GM12878 (cell line): ENCODE measurements around the gene GNAT1. TPM values are rescaled to one million over a fixed set of nuclear protein-coding genes. Genes with fewer than 3 reads are reported as not detected.

Source experiments
- ATAC-seq: fragments of 200-7000 bp; cut with Tn5 transposase; 3 replicates; pipeline ENCODE4 v1.9.1; 2020; ENCODE audit warnings: mild to moderate bottlenecking, moderate library complexity
- BruUV-seq: library from RNA; stranded (reverse); fragments of 400-500 nt; replicated peaks from 2 replicates; lab custom pipeline; 2021; lab: Mats Ljungman, UMichigan
- CTCF ChIA-PET: fragments of 300-600 bp; sonication (Branson Sonifier 250); formaldehyde crosslinking; extraction: SDS; loops from one replicate; lab custom pipeline; 2021; ENCODE audit warnings: inconsistent platforms; lab: Yijun Ruan, JAX
- POLR2A ChIA-PET: fragments of 350-600 bp; formaldehyde crosslinking; extraction: SDS; loops from one replicate; lab custom pipeline; 2021; ENCODE audit warnings: inconsistent platforms; lab: Charles Lee
- RAD21 ChIA-PET: fragments of 300-600 bp; sonication (Branson Sonifier 250); formaldehyde crosslinking; loops from one replicate; lab custom pipeline; 2023; ENCODE audit warnings: antibody characterized with exemption; ENCODE audit not compliant: unreplicated experiment; lab: Charles Lee
- SMC1A ChIA-PET: fragments of 300-600 bp; sonication (Branson Sonifier 250); formaldehyde crosslinking; loops from one replicate; lab custom pipeline; 2023; ENCODE audit not compliant: unreplicated experiment, uncharacterized antibody; lab: Charles Lee
- DNase-seq: peaks from one replicate; pipeline ENCODE4 v3.0.0-alpha.2; 2011; ENCODE audit warnings: low read depth, low spot score
- FAIRE-seq: peaks from 3 replicates; lab custom pipeline; 2011; peaks lifted over from hg19 to GRCh38; lab: Jason Lieb, UNC
- H2AFZ ChIP-seq: 2 replicates; pipeline ENCODE4 v1.6.0; 2011; ENCODE audit warnings: low read depth, low read length, control low read depth; ENCODE audit not compliant: control insufficient read depth
- H3K27ac ChIP-seq: 2 replicates; pipeline ENCODE4 v1.5.1; 2011; ENCODE audit warnings: control low read depth; ENCODE audit not compliant: control insufficient read depth, insufficient read depth
- H3K27me3 ChIP-seq, 2 experiments: replicated peaks in 1 of 2; 2 replicates each; pipeline versions ENCODE4 v1.6.0 to v1.6.1; 2011; ENCODE audit warnings: low read length in 1 of 2; ENCODE audit not compliant: control insufficient read depth in 2 of 2, insufficient read depth in 2 of 2
- H3K36me3 ChIP-seq, 2 experiments: 2 replicates each; pipeline ENCODE4 v1.5.1; 2011; ENCODE audit warnings: low read length in 1 of 2; ENCODE audit not compliant: control insufficient read depth in 2 of 2, insufficient read depth in 2 of 2
- H3K4me1 ChIP-seq: 2 replicates; pipeline ENCODE4 v1.6.1; 2011; ENCODE audit warnings: mild to moderate bottlenecking, low read length, moderate library complexity, mixed read lengths; ENCODE audit not compliant: control insufficient read depth, insufficient read depth
- H3K4me2 ChIP-seq: 2 replicates; pipeline ENCODE4 v1.6.0; 2011; ENCODE audit warnings: control low read depth; ENCODE audit not compliant: control insufficient read depth, insufficient read depth
- H3K4me3 ChIP-seq: fragments of 200-600 bp; sonication (generic); 2 replicates; pipeline ENCODE4 v1.5.1; 2016
- H3K79me2 ChIP-seq: 2 replicates; pipeline ENCODE4 v1.6.0; 2011; ENCODE audit warnings: low read length; ENCODE audit not compliant: control insufficient read depth, insufficient read depth
- H3K9ac ChIP-seq: 2 replicates; pipeline ENCODE4 v1.8.0; 2011; ENCODE audit warnings: low read length, control low read depth, mixed read lengths; ENCODE audit not compliant: control insufficient read depth, insufficient read depth
- H3K9me3 ChIP-seq: replicated peaks from 3 replicates; pipeline ENCODE4 v1.5.1; 2011; ENCODE audit warnings: mild to moderate bottlenecking, low read length; ENCODE audit not compliant: control insufficient read depth, insufficient read depth
- H4K20me1 ChIP-seq: 2 replicates; pipeline ENCODE4 v1.6.0; 2011; ENCODE audit not compliant: control insufficient read depth, insufficient read depth
- KDM1A ChIP-seq: fragments of 200-600 bp; sonication (generic); IDR thresholded peaks from 2 replicates; pipeline ENCODE4 v1.6.1; 2016; ENCODE audit warnings: borderline replicate concordance
- MXI1 ChIP-seq: fragments of 150-350 bp; IDR thresholded peaks from 2 replicates; pipeline ENCODE4 v1.6.1; 2011; ENCODE audit warnings: low read depth, mild to moderate bottlenecking, inconsistent platforms, low read length, improper control_type of control experiment
- RUNX3 ChIP-seq: IDR thresholded peaks from 2 replicates; pipeline ENCODE4 v1.6.1; 2012; ENCODE audit warnings: low read length, inconsistent platforms
- ZSCAN29 ChIP-seq: fragments of 450-650 bp; IDR thresholded peaks from 2 replicates; pipeline ENCODE4 v1.6.1; 2017; ENCODE audit warnings: mild to moderate bottlenecking, moderate library complexity
- WGBS: methylation state at CpG from one replicate; pipeline ENCODE4 v1.1.6; 2016; ENCODE audit warnings: low lambda C conversion rate; ENCODE audit not compliant: insufficient replicate concordance, insufficient coverage; ENCODE audit errors: missing lambda C conversion rate; 5-methylcytosine and 5-hydroxymethylcytosine counted together
- in situ Hi-C: fragments of 300-500 bp; cut with MboI; formaldehyde crosslinking; loops from 9 replicates; pipeline ENCODE4 v1.14.3; 2018; ENCODE audit warnings: mixed read lengths
- intact Hi-C: fragments of 100-400 bp; cut with micrococcal nuclease; formaldehyde crosslinking; loops from one replicate; pipeline ENCODE4 v1.14.2; 2022; ENCODE audit not compliant: unreplicated experiment
- polyA plus RNA-seq, 11 experiments: library from polyadenylated mRNA; depleted of rRNA in 4 of 11; unstranded in 6 of 11; stranded (reverse) in 5 of 11; fragments of >200 nt; fragmentation: Nextera tagmentation in 4 of 11; fragmentation: Illumina TruSeq in 1 of 11; extraction: Ambion mirVana in 4 of 11; extraction: Trizol in 1 of 11; gene quantifications; 1 replicate in 1 of 11; 2 replicates in 10 of 11; pipeline versions ENCODE4 v1.2.1 to v1.2.3, GENCODE V29; 2011 to 2016; ENCODE audit warnings: inconsistent platforms in 2 of 11, missing spikeins in 2 of 11, low read depth in 1 of 11
- total RNA-seq, 4 experiments: library from RNA; depleted of rRNA in 3 of 4; stranded (reverse); fragments of >200 nt in 3 of 4; fragmentation: Illumina TruSeq in 1 of 4; extraction: Trizol in 1 of 4; gene quantifications; 2 replicates each; pipeline versions ENCODE4 v1.2.1 to v1.2.3, GENCODE V29; 2013 to 2021
- TF ChIP-seq, protein P1 (sequence below): IDR thresholded peaks from 2 replicates; pipeline ENCODE4 v1.6.1; 2012; ENCODE audit warnings: improper control_type of control experiment, low read depth, low read length; ENCODE audit not compliant: insufficient replicate concordance
- TF ChIP-seq, protein P2 (sequence below): fragments of 450-650 bp; IDR thresholded peaks from 2 replicates; pipeline ENCODE4 v1.6.1; 2016; ENCODE audit warnings: mild to moderate bottlenecking, moderate library complexity, borderline replicate concordance
- TF ChIP-seq, protein P3 (sequence below): fragments of 450-650 bp; formaldehyde crosslinking; IDR thresholded peaks from 2 replicates; pipeline ENCODE4 v1.4.0; 2020; ENCODE audit warnings: mild to moderate bottlenecking, moderate library complexity

The GNAT1 gene
- total and polyA plus RNA-seq, 10 of the 15 experiments (the other 5 are each of a cell fraction or from before 2014, with no cell fraction given): not detected

DNA sequence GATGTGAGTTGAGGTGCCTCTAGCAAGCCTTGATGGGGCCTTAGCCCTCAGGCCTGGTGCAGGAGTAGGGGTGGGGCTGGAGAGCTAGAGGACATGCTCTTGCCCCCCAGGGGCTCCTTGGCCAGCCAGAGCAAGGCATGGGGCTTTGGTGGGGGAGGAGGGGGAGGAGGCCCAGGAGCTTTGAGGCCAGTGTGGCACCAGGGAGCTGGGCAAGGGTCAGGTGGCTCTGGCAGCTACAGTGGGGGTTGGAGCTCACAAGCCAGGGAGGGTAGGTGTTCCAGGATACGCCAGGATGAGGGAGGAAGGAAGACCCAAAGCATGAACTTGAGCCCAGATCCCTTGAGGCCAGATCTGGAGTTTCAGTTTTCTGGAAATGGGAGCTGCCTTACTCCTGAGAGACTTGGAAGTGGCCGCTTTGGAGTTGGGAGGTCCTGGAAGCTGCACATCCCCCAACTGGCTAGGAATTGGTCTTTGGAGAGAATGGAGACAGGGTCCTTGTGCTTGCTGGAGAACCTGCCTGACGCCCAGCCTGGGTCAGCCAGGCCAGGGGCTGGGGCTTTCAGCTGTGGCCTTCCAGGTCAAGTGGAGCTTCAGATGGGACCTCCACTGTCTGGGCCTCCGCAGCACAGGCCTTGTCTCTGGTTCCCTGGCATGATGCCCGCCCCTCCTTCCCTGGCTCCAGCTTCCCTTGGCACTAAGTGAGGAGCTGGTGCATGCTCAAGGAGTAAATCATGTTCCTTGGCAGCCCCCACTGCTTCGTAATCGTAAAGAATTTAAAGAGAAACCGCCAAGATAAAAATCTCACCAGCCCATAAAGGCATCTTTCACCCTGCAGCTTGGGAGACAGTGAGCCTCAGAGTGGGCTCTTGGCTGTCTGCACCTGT, 27.6 kb upstream of the GNAT1 start (continued):
- TF ChIP-seq, protein P1, sequence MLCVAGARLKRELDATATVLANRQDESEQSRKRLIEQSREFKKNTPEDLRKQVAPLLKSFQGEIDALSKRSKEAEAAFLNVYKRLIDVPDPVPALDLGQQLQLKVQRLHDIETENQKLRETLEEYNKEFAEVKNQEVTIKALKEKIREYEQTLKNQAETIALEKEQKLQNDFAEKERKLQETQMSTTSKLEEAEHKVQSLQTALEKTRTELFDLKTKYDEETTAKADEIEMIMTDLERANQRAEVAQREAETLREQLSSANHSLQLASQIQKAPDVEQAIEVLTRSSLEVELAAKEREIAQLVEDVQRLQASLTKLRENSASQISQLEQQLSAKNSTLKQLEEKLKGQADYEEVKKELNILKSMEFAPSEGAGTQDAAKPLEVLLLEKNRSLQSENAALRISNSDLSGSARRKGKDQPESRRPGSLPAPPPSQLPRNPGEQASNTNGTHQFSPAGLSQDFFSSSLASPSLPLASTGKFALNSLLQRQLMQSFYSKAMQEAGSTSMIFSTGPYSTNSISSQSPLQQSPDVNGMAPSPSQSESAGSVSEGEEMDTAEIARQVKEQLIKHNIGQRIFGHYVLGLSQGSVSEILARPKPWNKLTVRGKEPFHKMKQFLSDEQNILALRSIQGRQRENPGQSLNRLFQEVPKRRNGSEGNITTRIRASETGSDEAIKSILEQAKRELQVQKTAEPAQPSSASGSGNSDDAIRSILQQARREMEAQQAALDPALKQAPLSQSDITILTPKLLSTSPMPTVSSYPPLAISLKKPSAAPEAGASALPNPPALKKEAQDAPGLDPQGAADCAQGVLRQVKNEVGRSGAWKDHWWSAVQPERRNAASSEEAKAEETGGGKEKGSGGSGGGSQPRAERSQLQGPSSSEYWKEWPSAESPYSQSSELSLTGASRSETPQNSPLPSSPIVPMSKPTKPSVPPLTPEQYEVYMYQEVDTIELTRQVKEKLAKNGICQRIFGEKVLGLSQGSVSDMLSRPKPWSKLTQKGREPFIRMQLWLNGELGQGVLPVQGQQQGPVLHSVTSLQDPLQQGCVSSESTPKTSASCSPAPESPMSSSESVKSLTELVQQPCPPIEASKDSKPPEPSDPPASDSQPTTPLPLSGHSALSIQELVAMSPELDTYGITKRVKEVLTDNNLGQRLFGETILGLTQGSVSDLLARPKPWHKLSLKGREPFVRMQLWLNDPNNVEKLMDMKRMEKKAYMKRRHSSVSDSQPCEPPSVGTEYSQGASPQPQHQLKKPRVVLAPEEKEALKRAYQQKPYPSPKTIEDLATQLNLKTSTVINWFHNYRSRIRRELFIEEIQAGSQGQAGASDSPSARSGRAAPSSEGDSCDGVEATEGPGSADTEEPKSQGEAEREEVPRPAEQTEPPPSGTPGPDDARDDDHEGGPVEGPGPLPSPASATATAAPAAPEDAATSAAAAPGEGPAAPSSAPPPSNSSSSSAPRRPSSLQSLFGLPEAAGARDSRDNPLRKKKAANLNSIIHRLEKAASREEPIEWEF: no peak
- TF ChIP-seq RUNX3 (no peak), KDM1A (no peak), ZSCAN29 (no peak)

DNA sequence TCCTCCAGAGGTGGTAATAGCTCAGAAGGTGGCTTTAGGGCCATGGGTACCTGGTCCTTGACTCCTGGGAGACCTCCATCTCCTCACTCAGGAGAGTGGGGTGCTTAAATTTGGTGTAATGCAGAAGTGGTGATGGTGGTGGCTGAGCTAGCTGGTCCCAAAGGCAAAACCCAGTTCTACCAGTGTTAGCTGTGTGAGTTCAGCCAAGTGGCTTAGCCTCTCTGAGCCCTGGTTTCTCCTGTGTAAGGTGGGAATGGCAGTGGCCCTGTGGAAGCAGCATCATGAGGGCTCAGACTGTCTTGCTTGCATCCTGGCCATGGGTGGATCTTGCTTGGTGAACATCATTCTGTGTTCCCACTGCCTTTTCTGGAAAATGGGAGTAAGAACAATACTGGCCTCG, 26.9 kb upstream of the GNAT1 start:
- ChIA-PET CTCF (no interaction called here), POLR2A (interaction anchor here (0.5 kb wide), 1 partner anchor 1497 kb away, joined by 7 read pairs; no protein-coding TSS in a partner anchor)
- TF ChIP-seq MXI1: no peak
- TF ChIP-seq, protein P2, sequence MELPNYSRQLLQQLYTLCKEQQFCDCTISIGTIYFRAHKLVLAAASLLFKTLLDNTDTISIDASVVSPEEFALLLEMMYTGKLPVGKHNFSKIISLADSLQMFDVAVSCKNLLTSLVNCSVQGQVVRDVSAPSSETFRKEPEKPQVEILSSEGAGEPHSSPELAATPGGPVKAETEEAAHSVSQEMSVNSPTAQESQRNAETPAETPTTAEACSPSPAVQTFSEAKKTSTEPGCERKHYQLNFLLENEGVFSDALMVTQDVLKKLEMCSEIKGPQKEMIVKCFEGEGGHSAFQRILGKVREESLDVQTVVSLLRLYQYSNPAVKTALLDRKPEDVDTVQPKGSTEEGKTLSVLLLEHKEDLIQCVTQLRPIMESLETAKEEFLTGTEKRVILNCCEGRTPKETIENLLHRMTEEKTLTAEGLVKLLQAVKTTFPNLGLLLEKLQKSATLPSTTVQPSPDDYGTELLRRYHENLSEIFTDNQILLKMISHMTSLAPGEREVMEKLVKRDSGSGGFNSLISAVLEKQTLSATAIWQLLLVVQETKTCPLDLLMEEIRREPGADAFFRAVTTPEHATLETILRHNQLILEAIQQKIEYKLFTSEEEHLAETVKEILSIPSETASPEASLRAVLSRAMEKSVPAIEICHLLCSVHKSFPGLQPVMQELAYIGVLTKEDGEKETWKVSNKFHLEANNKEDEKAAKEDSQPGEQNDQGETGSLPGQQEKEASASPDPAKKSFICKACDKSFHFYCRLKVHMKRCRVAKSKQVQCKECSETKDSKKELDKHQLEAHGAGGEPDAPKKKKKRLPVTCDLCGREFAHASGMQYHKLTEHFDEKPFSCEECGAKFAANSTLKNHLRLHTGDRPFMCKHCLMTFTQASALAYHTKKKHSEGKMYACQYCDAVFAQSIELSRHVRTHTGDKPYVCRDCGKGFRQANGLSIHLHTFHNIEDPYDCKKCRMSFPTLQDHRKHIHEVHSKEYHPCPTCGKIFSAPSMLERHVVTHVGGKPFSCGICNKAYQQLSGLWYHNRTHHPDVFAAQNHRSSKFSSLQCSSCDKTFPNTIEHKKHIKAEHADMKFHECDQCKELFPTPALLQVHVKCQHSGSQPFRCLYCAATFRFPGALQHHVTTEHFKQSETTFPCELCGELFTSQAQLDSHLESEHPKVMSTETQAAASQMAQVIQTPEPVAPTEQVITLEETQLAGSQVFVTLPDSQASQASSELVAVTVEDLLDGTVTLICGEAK: no peak
- TF ChIP-seq, protein P3, sequence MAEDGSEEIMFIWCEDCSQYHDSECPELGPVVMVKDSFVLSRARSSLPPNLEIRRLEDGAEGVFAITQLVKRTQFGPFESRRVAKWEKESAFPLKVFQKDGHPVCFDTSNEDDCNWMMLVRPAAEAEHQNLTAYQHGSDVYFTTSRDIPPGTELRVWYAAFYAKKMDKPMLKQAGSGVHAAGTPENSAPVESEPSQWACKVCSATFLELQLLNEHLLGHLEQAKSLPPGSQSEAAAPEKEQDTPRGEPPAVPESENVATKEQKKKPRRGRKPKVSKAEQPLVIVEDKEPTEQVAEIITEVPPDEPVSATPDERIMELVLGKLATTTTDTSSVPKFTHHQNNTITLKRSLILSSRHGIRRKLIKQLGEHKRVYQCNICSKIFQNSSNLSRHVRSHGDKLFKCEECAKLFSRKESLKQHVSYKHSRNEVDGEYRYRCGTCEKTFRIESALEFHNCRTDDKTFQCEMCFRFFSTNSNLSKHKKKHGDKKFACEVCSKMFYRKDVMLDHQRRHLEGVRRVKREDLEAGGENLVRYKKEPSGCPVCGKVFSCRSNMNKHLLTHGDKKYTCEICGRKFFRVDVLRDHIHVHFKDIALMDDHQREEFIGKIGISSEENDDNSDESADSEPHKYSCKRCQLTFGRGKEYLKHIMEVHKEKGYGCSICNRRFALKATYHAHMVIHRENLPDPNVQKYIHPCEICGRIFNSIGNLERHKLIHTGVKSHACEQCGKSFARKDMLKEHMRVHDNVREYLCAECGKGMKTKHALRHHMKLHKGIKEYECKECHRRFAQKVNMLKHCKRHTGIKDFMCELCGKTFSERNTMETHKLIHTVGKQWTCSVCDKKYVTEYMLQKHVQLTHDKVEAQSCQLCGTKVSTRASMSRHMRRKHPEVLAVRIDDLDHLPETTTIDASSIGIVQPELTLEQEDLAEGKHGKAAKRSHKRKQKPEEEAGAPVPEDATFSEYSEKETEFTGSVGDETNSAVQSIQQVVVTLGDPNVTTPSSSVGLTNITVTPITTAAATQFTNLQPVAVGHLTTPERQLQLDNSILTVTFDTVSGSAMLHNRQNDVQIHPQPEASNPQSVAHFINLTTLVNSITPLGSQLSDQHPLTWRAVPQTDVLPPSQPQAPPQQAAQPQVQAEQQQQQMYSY (CRISPR knock-in tag): no peak

More for the DNA sequence above, 26.9 kb upstream of the GNAT1 start:
- Histone ChIP-seq H3K4me1 (no peaks in the 10 kb centered on the region), H2AFZ (no peak overlapping the region), H3K9me3 (no peaks in the 10 kb centered on the region), H3K27ac (no peak overlapping the region), H3K36me3 (no peaks in the 10 kb centered on the region), H4K20me1 (no peaks in the 10 kb centered on the region; the same call in 1 of the 2 replicates), H3K27me3 (no peaks in the 10 kb centered on the region; a peak in 1 of 4 replicates), H3K9ac (no peak overlapping the region), H3K79me2 (no peaks in the 10 kb centered on the region), H3K4me2 (no peak overlapping the region), H3K4me3 (no peak overlapping the region)
- no peak for DNase-seq
- RAD21 ChIA-PET: no interaction called here
- in situ Hi-C loops: no loop called here
- no TSS peak for BruUV-seq
- no peak for FAIRE-seq
- no peak for ATAC-seq
- WGBS: 0% methylated on average over 1 of the region's 1 CpG
- SMC1A ChIA-PET: no interaction called here
- intact Hi-C loops: no loop called here
